ENCODE measurements around the gene P3R3URF. TPM values are rescaled to one million over a fixed set of nuclear protein-coding genes. Genes with fewer than 3 reads are reported as not detected.

Gene P3R3URF
- total and polyA plus RNA-seq, 9 of the 15 experiments (the other 6 are each of a cell fraction or from before 2014, with no cell fraction given) = not detected

DNA sequence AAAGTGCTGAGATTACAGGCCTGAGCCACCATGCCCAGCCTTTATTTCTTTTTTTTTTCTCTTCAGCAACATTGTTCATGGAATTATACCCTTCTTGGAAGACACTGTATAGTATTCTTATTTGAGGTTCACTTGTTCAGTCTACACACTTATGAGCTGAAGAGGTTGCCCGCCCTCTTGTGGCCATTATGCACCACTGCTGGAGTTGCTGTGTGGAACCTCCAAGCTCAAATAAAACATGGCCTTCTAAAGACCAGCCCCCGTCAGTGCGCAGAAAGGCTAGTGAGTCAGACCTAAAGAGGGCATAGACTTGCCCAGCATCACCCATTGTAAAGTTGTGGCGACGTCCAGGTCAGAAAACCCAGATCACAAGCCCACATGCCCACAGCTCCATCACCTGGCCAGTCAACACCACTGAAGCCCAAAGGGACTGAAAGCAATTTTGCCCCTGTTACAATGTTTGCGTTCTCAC is 47.2 kb upstream of the P3R3URF start (continued):
- TF ChIP-seq, protein P1, sequence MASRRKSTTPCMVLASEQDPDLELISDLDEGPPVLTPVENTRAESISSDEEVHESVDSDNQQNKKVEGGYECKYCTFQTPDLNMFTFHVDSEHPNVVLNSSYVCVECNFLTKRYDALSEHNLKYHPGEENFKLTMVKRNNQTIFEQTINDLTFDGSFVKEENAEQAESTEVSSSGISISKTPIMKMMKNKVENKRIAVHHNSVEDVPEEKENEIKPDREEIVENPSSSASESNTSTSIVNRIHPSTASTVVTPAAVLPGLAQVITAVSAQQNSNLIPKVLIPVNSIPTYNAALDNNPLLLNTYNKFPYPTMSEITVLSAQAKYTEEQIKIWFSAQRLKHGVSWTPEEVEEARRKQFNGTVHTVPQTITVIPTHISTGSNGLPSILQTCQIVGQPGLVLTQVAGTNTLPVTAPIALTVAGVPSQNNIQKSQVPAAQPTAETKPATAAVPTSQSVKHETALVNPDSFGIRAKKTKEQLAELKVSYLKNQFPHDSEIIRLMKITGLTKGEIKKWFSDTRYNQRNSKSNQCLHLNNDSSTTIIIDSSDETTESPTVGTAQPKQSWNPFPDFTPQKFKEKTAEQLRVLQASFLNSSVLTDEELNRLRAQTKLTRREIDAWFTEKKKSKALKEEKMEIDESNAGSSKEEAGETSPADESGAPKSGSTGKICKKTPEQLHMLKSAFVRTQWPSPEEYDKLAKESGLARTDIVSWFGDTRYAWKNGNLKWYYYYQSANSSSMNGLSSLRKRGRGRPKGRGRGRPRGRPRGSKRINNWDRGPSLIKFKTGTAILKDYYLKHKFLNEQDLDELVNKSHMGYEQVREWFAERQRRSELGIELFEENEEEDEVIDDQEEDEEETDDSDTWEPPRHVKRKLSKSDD (conservative IDR thresholded peaks at IDR 0.05; ENCODE audit: low read length) = no peak
- peak; percentile 4 for TF ChIP-seq ZFP36 (IDR thresholded peaks at IDR 0.05; ENCODE audit: low read depth, low read length, partially characterized antibody)
- no peak for TF ChIP-seq ARID1B (IDR thresholded peaks at IDR 0.05)
- no peak for TF ChIP-seq FOXJ2 (tag; IDR thresholded peaks at IDR 0.05)
- no peak for TF ChIP-seq POLR3G (IDR thresholded peaks at IDR 0.05; ENCODE audit: extremely low read depth, insufficient read length, insufficient replicate concordance)
- no peak for TF ChIP-seq KLF13 (tag; IDR thresholded peaks at IDR 0.05; ENCODE audit: borderline replicate concordance, low read depth)
- TF ChIP-seq, protein P2, sequence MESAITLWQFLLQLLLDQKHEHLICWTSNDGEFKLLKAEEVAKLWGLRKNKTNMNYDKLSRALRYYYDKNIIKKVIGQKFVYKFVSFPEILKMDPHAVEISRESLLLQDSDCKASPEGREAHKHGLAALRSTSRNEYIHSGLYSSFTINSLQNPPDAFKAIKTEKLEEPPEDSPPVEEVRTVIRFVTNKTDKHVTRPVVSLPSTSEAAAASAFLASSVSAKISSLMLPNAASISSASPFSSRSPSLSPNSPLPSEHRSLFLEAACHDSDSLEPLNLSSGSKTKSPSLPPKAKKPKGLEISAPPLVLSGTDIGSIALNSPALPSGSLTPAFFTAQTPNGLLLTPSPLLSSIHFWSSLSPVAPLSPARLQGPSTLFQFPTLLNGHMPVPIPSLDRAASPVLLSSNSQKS (CRISPR knock-in tag; IDR thresholded peaks at IDR 0.05) = no peak
- TF ChIP-seq, protein P3, sequence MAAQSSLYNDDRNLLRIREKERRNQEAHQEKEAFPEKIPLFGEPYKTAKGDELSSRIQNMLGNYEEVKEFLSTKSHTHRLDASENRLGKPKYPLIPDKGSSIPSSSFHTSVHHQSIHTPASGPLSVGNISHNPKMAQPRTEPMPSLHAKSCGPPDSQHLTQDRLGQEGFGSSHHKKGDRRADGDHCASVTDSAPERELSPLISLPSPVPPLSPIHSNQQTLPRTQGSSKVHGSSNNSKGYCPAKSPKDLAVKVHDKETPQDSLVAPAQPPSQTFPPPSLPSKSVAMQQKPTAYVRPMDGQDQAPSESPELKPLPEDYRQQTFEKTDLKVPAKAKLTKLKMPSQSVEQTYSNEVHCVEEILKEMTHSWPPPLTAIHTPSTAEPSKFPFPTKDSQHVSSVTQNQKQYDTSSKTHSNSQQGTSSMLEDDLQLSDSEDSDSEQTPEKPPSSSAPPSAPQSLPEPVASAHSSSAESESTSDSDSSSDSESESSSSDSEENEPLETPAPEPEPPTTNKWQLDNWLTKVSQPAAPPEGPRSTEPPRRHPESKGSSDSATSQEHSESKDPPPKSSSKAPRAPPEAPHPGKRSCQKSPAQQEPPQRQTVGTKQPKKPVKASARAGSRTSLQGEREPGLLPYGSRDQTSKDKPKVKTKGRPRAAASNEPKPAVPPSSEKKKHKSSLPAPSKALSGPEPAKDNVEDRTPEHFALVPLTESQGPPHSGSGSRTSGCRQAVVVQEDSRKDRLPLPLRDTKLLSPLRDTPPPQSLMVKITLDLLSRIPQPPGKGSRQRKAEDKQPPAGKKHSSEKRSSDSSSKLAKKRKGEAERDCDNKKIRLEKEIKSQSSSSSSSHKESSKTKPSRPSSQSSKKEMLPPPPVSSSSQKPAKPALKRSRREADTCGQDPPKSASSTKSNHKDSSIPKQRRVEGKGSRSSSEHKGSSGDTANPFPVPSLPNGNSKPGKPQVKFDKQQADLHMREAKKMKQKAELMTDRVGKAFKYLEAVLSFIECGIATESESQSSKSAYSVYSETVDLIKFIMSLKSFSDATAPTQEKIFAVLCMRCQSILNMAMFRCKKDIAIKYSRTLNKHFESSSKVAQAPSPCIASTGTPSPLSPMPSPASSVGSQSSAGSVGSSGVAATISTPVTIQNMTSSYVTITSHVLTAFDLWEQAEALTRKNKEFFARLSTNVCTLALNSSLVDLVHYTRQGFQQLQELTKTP (IDR thresholded peaks at IDR 0.05; ENCODE audit: low read depth in 1 of 2, partially characterized antibody in 2 of 2) = peak in 1 of 2 experiments; percentile 29
- TF ChIP-seq ZNF24 (IDR thresholded peaks at IDR 0.05) = peak; percentile 55; the same call in 1 of the 2 replicates
- TF ChIP-seq ARID2 (IDR thresholded peaks at IDR 0.05) = 0 out of 2 replicates have a peak, but pooled peaks have one; percentile 32
- no peak for TF ChIP-seq HNRNPL (IDR thresholded peaks at IDR 0.05; ENCODE audit: low read depth, low read length)
- TF ChIP-seq GATAD2B (IDR thresholded peaks at IDR 0.05; ENCODE audit: borderline replicate concordance) = no peak
- TF ChIP-seq, protein P4, sequence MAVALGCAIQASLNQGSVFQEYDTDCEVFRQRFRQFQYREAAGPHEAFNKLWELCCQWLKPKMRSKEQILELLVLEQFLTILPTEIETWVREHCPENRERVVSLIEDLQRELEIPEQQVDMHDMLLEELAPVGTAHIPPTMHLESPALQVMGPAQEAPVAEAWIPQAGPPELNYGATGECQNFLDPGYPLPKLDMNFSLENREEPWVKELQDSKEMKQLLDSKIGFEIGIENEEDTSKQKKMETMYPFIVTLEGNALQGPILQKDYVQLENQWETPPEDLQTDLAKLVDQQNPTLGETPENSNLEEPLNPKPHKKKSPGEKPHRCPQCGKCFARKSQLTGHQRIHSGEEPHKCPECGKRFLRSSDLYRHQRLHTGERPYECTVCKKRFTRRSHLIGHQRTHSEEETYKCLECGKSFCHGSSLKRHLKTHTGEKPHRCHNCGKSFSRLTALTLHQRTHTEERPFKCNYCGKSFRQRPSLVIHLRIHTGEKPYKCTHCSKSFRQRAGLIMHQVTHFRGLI (CRISPR knock-in tag; IDR thresholded peaks at IDR 0.05) = no peak
- no peak for TF ChIP-seq PTBP1 (IDR thresholded peaks at IDR 0.05; ENCODE audit: low read depth, low read length)
- TF ChIP-seq, protein P5, sequence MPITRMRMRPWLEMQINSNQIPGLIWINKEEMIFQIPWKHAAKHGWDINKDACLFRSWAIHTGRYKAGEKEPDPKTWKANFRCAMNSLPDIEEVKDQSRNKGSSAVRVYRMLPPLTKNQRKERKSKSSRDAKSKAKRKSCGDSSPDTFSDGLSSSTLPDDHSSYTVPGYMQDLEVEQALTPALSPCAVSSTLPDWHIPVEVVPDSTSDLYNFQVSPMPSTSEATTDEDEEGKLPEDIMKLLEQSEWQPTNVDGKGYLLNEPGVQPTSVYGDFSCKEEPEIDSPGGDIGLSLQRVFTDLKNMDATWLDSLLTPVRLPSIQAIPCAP (CRISPR knock-in tag; IDR thresholded peaks at IDR 0.05; ENCODE audit: borderline replicate concordance) = no peak
- TF ChIP-seq, protein P6, sequence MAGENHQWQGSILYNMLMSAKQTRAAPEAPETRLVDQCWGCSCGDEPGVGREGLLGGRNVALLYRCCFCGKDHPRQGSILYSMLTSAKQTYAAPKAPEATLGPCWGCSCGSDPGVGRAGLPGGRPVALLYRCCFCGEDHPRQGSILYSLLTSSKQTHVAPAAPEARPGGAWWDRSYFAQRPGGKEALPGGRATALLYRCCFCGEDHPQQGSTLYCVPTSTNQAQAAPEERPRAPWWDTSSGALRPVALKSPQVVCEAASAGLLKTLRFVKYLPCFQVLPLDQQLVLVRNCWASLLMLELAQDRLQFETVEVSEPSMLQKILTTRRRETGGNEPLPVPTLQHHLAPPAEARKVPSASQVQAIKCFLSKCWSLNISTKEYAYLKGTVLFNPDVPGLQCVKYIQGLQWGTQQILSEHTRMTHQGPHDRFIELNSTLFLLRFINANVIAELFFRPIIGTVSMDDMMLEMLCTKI (IDR thresholded peaks at IDR 0.05; ENCODE audit: partially characterized antibody) = no peak
